Panc1 (cell line): ENCODE data around the gene CSTPP1. TPM values are rescaled to one million over a fixed set of nuclear protein-coding genes. Genes with fewer than 3 reads are reported as not detected.
"Not testable (repeated sequence)": the region's sequence is repeated elsewhere in the genome, so short reads cannot be mapped to it uniquely, and the experiment has no call there.

Experiments used
- ATAC-seq: fragments of 200-7000 bp; cut with Tn5 transposase; 2 replicates; pipeline ENCODE4 v1.9.1; 2020; ENCODE audit warnings: mild to moderate bottlenecking, moderate library complexity
- BruUV-seq: library from RNA; stranded (reverse); fragments of 400-500 nt; replicated peaks from 2 replicates; lab custom pipeline; 2021; lab: Mats Ljungman, UMichigan
- CTCF ChIA-PET: fragments of 300-600 bp; sonication (Branson Sonifier 250); formaldehyde crosslinking; loops from one replicate; lab custom pipeline; 2022; ENCODE audit warnings: antibody characterized with exemption; lab: Charles Lee
- POLR2A ChIA-PET: fragments of 300-600 bp; sonication (Branson Sonifier 250); formaldehyde crosslinking; loops from one replicate; lab custom pipeline; 2022; ENCODE audit warnings: antibody characterized with exemption; lab: Charles Lee
- DNase-seq: peaks from one replicate; pipeline ENCODE4 v3.0.0-alpha.2; 2010; ENCODE audit warnings: low read depth, low spot score
- H3K27ac ChIP-seq: 2 replicates; pipeline ENCODE4 v1.5.1; 2011; ENCODE audit warnings: mild to moderate bottlenecking, low read length, inconsistent platforms
- H3K27me3 ChIP-seq: fragments of 200-500 bp; sonication (Bioruptor generic); 2 replicates; pipeline ENCODE4 v1.6.0; 2014; ENCODE audit warnings: low read length, inconsistent platforms; ENCODE audit not compliant: control insufficient read depth, insufficient read depth
- H3K36me3 ChIP-seq: fragments of 200-500 bp; sonication (Bioruptor generic); 2 replicates; pipeline ENCODE4 v1.5.1; 2014; ENCODE audit warnings: inconsistent platforms, mild to moderate bottlenecking, low read length, moderate library complexity; ENCODE audit not compliant: control insufficient read depth, insufficient read depth
- H3K4me1 ChIP-seq: 2 replicates; pipeline ENCODE4 v1.5.1; 2011; ENCODE audit warnings: inconsistent platforms, mild to moderate bottlenecking, low read length, moderate library complexity; ENCODE audit not compliant: control insufficient read depth, insufficient read depth
- H3K4me3 ChIP-seq, 2 experiments: 2 replicates each; pipeline ENCODE4 v1.5.1; 2011 to 2012; ENCODE audit warnings: low read depth in 2 of 2, low read length in 2 of 2, mild to moderate bottlenecking in 2 of 2, inconsistent platforms in 1 of 2, moderate library complexity in 1 of 2
- H3K9me3 ChIP-seq: fragments of 200-500 bp; sonication (Bioruptor generic); 2 replicates; pipeline ENCODE4 v1.5.1; 2014; ENCODE audit warnings: low read depth, mild to moderate bottlenecking, inconsistent platforms, low read length, moderate library complexity; ENCODE audit not compliant: control insufficient read depth, insufficient read depth
- CTCF ChIP-seq: fragments of 450-650 bp; IDR thresholded peaks from 2 replicates; pipeline ENCODE4 v1.5.1; 2017; ENCODE audit warnings: mild to moderate bottlenecking
- POLR2AphosphoS5 ChIP-seq: IDR thresholded peaks from 2 replicates; pipeline ENCODE4 v1.6.1; 2012; ENCODE audit warnings: mild to moderate bottlenecking, low read depth, low read length, moderate library complexity
- REST ChIP-seq, 2 experiments: IDR thresholded peaks; 2 replicates each; pipeline ENCODE4 v1.6.1; 2011 to 2012; ENCODE audit warnings: low read depth in 2 of 2, control low read depth in 1 of 2, low read length in 1 of 2, mild to moderate bottlenecking in 1 of 2, moderate library complexity in 1 of 2; ENCODE audit not compliant: insufficient read depth in 1 of 2
- SIN3A ChIP-seq: IDR thresholded peaks from 2 replicates; pipeline ENCODE4 v1.6.1; 2012; ENCODE audit warnings: low read depth, mild to moderate bottlenecking, low read length, moderate library complexity, borderline replicate concordance; ENCODE audit not compliant: insufficient read depth
- TCF7L2 ChIP-seq: IDR thresholded peaks from 2 replicates; pipeline ENCODE4 v1.6.1; 2011; ENCODE audit warnings: mild to moderate bottlenecking, low read depth, low read length, inconsistent platforms
- in situ Hi-C: cut with HindIII; loops from 2 replicates; pipeline ENCODE4 v1.10.0; 2016; ENCODE audit warnings: low sequenced_read_pairs, low pct_unique_long_range_greater_than_20kb
- intact Hi-C: fragments of 100-400 bp; cut with micrococcal nuclease; formaldehyde crosslinking; loops from one replicate; pipeline ENCODE4 v1.10.0; 2022; ENCODE audit not compliant: unreplicated experiment
- total RNA-seq: library from RNA; stranded (reverse); gene quantifications from one replicate; pipeline ENCODE4 v1.2.1, GENCODE V29; 2021; ENCODE audit not compliant: unreplicated experiment

Gene CSTPP1
- total RNA-seq, 1 experiment from 2014 or later, result 29.0 TPM

GRCh38 chr11:47207459-47207858 is 270.9 kb downstream of the CSTPP1 start:
- no peaks in the 10 kb centered on the region for H3K4me1 ChIP-seq
- ChIA-PET CTCF (interaction anchor here (0.7 to 0.9 kb wide), 2 partner anchors 30 to 148 kb away, joined by 3 to 7 read pairs; no protein-coding TSS in a partner anchor), POLR2A (interaction anchor here (0.6 kb wide), 1 partner anchor 146 kb away, joined by 4 read pairs; no protein-coding TSS in a partner anchor)
- ATAC-seq (no peak), DNase-seq (no peak)
- no peak for TF ChIP-seq TCF7L2
- TF ChIP-seq REST (IDR thresholded peaks at IDR 0.05; ENCODE audit: insufficient read depth in 1 of 2, low read depth in 2 of 2, low read length in 1 of 2), result no peak
- TF ChIP-seq CTCF, result no peak
- no peak for TF ChIP-seq SIN3A
- no peak for TF ChIP-seq POLR2AphosphoS5
- BruUV-seq, result no TSS peak
- intact Hi-C loops, result no loop called here
- no peak overlapping the region for H3K4me3 ChIP-seq
- H3K9me3 ChIP-seq, result no peaks in the 10 kb centered on the region
- in situ Hi-C loops, result no loop called here
- H3K36me3 ChIP-seq, result no peaks in the 10 kb centered on the region
- no peaks in the 10 kb centered on the region for H3K27me3 ChIP-seq
- H3K27ac ChIP-seq, result no peak overlapping the region

- intact Hi-C loops, POLR2A ChIA-PET, DNase-seq, H3K9me3 ChIP-seq, H3K4me1 ChIP-seq, H3K27me3 ChIP-seq, ATAC-seq, H3K36me3 ChIP-seq, H3K27ac ChIP-seq, in situ Hi-C loops, BruUV-seq, H3K4me3 ChIP-seq: not testable (repeated sequence)
- CTCF ChIA-PET, result interaction anchor here (0.7 to 0.9 kb wide), 2 partner anchors 31 to 147 kb away, joined by 3 to 7 read pairs; no protein-coding TSS in a partner anchor
These were observed 271.5 kb downstream of the CSTPP1 start for GRCh38 chr11:47208008-47208552.

GRCh38 chr11:47208628-47209027 is 272.1 kb downstream of the CSTPP1 start:
- intact Hi-C loops (no loop called here), in situ Hi-C loops (no loop called here)
- H3K27me3 ChIP-seq, result no peaks in the 10 kb centered on the region
- no peaks in the 10 kb centered on the region; the same call in 1 of the 2 replicates for H3K4me1 ChIP-seq
- H3K9me3 ChIP-seq, result no peaks in the 10 kb centered on the region
- TF ChIP-seq TCF7L2 (no peak), POLR2AphosphoS5 (no peak), REST (IDR thresholded peaks at IDR 0.05; ENCODE audit: insufficient read depth in 1 of 2, low read depth in 2 of 2, low read length in 1 of 2) (no peak), SIN3A (no peak), CTCF (no peak)
- ChIA-PET POLR2A (no interaction called here), CTCF (no interaction called here)
- no peak overlapping the region for H3K27ac ChIP-seq
- H3K36me3 ChIP-seq, result no peaks in the 10 kb centered on the region
- ATAC-seq (no peak), DNase-seq (no peak)
- BruUV-seq, result no TSS peak
- H3K4me3 ChIP-seq, result no peak overlapping the region
